GM18867 (cell line): ENCODE results near the gene CCDC102A.

Source experiments
- ATAC-seq: cut with Tn5 transposase; IDR thresholded peaks from one replicate; pipeline ENCODE4 v1.9.1; 2021; ENCODE audit warnings: mild to moderate bottlenecking, moderate library complexity; ENCODE audit not compliant: unreplicated experiment

CCDC102A gene

GRCh38 chr16:57479976-57480753 is 56.2 kb downstream of the CCDC102A start:
- ATAC-seq: no peak

- no peak for ATAC-seq
These were observed 57.0 kb downstream of the CCDC102A start for GRCh38 chr16:57479205-57479975.

- ATAC-seq: no peak
These were observed 57.8 kb downstream of the CCDC102A start for GRCh38 chr16:57478396-57479204.

- ATAC-seq: no peak
These were observed 58.7 kb downstream of the CCDC102A start for GRCh38 chr16:57477531-57478202.

GRCh38 chr16:57476546-57477410 is 59.6 kb downstream of the CCDC102A start:
- no peak for ATAC-seq

- ATAC-seq: peak; percentile 86
These were observed 60.5 kb downstream of the CCDC102A start for GRCh38 chr16:57475711-57476339.

GRCh38 chr16:57474671-57475661 is 61.4 kb downstream of the CCDC102A start:
- ATAC-seq: no peak

GRCh38 chr16:57473906-57474305 is 62.5 kb downstream of the CCDC102A start:
- ATAC-seq: no peak

GRCh38 chr16:57473176-57473840 is 63.1 kb downstream of the CCDC102A start:
- no peak for ATAC-seq

- ATAC-seq: no peak
These were observed 63.7 kb downstream of the CCDC102A start for GRCh38 chr16:57472665-57473060.

GRCh38 chr16:57471852-57472664 is 64.3 kb downstream of the CCDC102A start:
- ATAC-seq: no peak

- no peak for ATAC-seq
These were observed 65.2 kb downstream of the CCDC102A start for GRCh38 chr16:57471209-57471608.

GRCh38 chr16:57470711-57471110 is 65.7 kb downstream of the CCDC102A start:
- ATAC-seq: no peak

GRCh38 chr16:57469917-57470470 is 66.4 kb downstream of the CCDC102A start:
- ATAC-seq: no peak

GRCh38 chr16:57469046-57469445 is 67.3 kb downstream of the CCDC102A start:
- ATAC-seq: no peak

- no peak for ATAC-seq
These were observed 68.0 kb downstream of the CCDC102A start for GRCh38 chr16:57468346-57468745.
